ENCODE measurements around the gene GPC5.

GPC5 gene

GRCh38 chr13:91464336-91464735, 65.9 kb downstream of the GPC5 start:
- no peak for DNase-seq

- DNase-seq: no peak
Observed at GRCh38 chr13:91467236-91467635, 68.8 kb downstream of the GPC5 start.

GRCh38 chr13:91468301-91468700, 69.9 kb downstream of the GPC5 start:
- no peak for DNase-seq

GRCh38 chr13:91470084-91470621, 71.7 kb downstream of the GPC5 start:
- no peak for DNase-seq

- DNase-seq: no peak
Observed at GRCh38 chr13:91470681-91471080, 72.3 kb downstream of the GPC5 start.

GRCh38 chr13:91482427-91482826, 84.0 kb downstream of the GPC5 start:
- no peak for DNase-seq

GRCh38 chr13:91491980-91492379, 93.6 kb downstream of the GPC5 start:
- no peak for DNase-seq

GRCh38 chr13:91493442-91493841, 95.0 kb downstream of the GPC5 start:
- DNase-seq: no peak

GRCh38 chr13:91498298-91498697, 99.9 kb downstream of the GPC5 start:
- DNase-seq: no peak

- no peak for DNase-seq
Observed at GRCh38 chr13:91504216-91504615, 105.8 kb downstream of the GPC5 start.

GRCh38 chr13:91506759-91507158, 108.3 kb downstream of the GPC5 start:
- DNase-seq: no peak

GRCh38 chr13:91510058-91510457, 111.6 kb downstream of the GPC5 start:
- DNase-seq: no peak

GRCh38 chr13:91513790-91514189, 115.4 kb downstream of the GPC5 start:
- no peak for DNase-seq

- DNase-seq: no peak
Observed at GRCh38 chr13:91516799-91517198, 118.4 kb downstream of the GPC5 start.

GRCh38 chr13:91520952-91521351, 122.5 kb downstream of the GPC5 start:
- peak; percentile 15 for DNase-seq

GRCh38 chr13:91523116-91523515, 124.7 kb downstream of the GPC5 start:
- DNase-seq: no peak

- no peak for DNase-seq
Observed at GRCh38 chr13:91526543-91527033, 128.2 kb downstream of the GPC5 start.

GRCh38 chr13:91529739-91530482, 131.5 kb downstream of the GPC5 start:
- DNase-seq: no peak

- no peak for DNase-seq
Observed at GRCh38 chr13:91531646-91532045, 133.2 kb downstream of the GPC5 start.

- DNase-seq: no peak
Observed at GRCh38 chr13:91533354-91533753, 134.9 kb downstream of the GPC5 start.

GRCh38 chr13:91534996-91535395, 136.6 kb downstream of the GPC5 start:
- no peak for DNase-seq

- DNase-seq: no peak
Observed at GRCh38 chr13:91537376-91537775, 139.0 kb downstream of the GPC5 start.

- no peak for DNase-seq
Observed at GRCh38 chr13:91539286-91540157, 141.1 kb downstream of the GPC5 start.
